GM21717 (cell line): Measurements from ENCODE around the gene SORBS1.

Experiments
- ATAC-seq: cut with Tn5 transposase; IDR thresholded peaks from one replicate; pipeline ENCODE4 v1.9.1; 2021; ENCODE audit warnings: mild to moderate bottlenecking, moderate library complexity; ENCODE audit not compliant: unreplicated experiment

Gene SORBS1

DNA sequence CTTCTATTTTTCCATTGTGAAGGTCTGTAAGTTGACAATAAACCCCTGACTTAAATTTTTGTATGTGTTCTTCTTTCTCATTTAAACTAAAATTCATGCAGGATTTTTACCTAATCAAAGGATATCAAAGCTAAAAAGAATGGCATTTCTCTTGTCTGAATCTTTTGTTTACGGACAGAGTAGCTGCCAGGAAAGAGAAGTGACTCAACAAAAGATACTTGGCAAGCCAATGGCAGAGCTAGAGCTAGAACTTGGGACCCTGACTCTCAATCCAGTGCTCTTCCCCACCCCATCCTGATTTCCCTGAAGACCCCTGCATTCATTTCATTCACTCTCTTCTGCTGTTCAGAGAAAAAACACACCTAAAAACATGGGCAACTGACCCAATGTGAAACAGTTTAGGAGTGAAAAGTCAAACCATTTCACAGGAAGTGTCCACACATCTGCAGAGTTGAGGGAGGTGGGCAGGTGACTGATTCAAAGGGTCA, 230.2 kb downstream of the SORBS1 start:
- no peak for ATAC-seq

DNA sequence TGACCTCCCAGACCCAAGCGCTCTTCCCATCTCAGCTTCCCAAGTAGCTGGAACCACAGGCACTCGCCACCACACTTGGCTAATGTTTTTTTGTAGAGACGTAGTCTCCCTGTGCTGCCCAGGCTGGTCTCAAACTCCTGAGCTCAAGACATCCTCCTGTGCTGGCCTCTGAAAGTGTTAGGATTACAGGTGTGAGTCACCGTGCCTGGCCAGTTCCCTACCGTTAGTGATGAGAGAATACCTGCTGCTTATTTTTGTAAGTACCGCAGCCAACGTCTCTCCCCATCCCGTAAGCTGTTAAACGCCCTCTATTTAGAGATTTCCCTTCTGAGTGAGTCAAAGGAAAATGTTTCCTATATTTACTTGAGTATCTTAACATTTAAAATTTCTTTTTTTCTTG, 231.9 kb downstream of the SORBS1 start:
- no peak for ATAC-seq

DNA sequence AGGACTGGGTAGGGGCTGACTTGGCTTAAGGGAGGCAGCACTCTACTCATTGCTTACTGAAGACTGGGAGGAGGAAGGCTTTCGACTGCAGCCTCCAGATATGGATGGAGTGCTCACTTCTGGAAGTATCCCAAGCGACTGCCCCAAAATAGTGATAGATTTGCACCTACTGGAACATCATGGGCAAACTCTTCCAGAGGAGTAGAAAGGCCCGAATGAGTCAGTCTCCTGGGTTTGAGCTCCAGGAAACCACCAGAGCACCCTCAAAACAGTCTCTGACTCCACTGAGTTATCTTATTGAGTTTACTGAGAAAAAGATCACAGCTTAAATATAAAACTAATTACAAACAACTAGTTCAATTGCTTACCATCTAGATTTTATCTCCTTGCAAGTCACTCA, 233.2 kb downstream of the SORBS1 start:
- no peak for ATAC-seq

DNA sequence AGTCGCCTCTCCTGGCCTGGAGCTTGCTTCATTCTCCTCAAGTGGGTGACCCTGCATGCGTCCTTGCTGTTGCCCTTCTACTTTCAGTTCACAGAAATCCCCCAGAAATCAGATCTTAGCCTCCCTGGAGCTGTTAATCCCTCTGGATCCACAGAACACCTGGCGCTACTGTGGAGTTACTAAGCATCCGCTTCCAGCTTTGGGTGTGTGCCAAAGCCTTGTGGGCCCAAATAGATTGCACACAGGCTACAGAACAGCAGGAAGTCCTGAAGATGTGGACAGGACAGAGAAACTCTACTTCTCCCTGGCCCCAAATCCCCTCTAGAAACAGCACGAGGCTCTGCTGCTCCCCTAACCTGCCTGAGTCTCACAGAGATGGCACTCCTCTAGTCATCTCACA, 233.8 kb downstream of the SORBS1 start:
- ATAC-seq = no peak

DNA sequence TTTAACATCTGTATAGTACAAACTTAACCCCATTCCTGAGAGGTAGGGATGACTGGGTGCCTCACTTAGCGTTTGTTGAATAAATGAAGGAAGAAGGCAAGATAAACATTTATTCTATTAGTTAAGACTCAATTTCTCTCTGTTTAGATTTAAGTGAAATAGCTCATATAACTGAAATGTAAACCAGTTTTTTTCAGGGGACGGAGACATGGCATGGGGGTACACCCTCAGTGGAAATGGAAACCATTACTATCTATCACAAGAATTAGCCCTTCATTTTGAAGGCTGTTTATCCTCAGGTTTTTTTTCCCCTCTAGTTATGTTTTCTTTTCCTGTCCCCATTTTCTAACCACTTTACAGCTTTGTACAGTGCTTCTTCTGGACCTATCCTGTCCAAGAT, 234.8 kb downstream of the SORBS1 start:
- no peak for ATAC-seq

DNA sequence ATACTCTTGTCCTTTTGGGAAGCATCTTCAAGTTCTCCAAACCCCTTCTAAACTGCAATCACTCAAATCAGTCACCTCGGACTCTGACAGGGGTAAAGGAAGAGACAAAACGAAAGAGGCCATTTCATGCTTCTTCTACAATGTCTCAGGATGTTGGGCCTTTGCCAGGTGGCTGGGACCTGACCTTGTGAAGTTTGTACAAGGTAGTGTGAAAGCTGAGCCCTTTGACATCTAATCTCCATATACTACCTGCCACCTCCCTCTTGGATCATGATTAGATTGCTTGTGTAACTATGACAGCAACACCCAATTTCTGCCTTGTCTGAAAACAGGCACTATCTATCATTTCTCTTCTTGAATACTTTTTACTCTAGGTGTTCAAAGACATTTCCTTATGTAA, 235.3 kb downstream of the SORBS1 start:
- no peak for ATAC-seq

DNA sequence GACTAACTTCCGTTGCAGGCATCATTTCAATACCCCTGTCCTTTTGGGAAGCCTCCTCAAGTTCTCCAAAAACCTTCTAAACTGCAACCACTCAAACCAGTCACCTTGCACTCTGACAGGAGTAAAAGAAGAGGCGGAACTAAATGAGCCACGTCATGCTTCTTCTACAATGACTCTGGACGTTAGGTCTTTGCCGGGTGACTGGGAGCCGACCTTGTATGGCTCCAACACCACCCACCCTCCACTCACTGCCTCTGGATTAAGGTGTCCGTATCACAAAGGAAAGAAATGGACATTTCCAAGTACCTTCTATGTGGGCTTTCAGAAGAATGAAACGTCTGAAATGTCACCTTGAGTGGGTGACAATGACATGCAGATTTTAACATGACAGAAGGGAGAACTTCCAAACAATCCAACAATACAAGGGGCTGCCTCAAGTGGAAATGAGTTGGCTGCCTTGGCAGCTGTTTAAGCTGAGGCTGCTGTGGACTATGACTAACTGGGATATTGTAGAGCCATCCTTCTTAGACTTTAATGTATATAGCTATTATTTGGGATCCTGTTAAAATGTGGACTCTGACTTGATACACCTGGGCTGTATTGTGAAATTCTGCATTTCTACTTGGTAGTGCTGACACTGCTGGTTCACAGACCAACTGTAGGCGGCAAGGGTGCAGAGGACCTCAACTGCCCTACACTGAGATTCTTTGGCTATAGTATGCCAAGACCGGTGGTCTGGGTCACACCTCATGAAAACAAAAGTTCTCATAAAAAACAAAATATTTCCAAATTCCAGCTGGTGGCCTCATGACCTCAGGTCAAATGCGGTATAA, 236.5 kb downstream of the SORBS1 start:
- no peak for ATAC-seq

DNA sequence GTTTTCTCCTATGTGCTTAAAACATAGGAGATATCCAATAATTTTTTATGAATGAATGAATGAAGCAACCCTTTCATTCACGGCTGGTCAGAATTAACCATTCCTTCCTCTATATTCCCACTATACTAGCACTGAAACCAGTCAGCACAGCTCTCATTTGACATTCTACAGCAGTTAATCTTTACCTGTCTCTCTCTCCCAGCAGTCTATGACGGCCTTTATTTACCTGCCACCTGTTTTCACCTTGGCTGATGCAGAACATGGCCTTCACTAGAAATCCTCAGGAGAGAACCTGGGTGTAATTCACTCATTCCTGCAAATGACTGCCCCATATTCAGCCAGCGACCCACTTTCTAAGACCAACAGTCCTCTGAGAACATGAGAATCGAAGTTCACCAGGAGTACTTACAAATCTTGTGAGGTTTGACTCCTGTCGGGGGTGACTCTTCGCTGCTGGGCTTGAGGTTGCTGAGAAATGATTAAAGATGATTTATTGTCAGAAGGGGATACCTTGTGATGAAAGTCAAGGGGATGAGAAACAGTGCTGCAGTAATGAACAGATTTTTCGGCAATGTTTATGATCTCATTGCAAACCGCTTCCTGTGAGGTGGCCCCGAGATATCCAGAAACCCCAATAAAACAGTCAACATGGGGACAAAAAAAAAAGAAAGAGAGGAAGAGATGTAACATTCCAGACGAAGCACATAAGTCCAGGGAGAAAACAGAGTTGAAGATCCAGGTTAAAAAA, 239.4 kb downstream of the SORBS1 start:
- ATAC-seq = no peak

DNA sequence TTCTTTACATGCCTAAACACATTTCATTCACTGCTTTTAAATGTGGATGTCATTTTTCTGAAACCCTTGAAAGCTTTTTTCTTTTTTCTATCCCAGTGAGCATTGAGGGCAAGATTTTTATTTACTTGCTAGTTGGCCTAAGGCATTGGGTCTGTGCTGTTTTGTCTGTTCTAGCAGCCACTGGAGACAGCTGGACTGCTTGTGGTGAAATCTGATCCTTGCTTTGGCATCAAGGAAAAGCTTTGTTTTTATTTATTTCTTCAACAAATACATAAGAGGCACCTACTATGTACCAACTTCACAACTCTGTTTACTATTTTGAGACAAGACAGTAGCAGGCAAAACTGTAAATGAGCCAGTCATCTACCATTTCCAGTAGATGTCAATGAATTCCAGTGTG, 241.9 kb downstream of the SORBS1 start:
- no peak for ATAC-seq

DNA sequence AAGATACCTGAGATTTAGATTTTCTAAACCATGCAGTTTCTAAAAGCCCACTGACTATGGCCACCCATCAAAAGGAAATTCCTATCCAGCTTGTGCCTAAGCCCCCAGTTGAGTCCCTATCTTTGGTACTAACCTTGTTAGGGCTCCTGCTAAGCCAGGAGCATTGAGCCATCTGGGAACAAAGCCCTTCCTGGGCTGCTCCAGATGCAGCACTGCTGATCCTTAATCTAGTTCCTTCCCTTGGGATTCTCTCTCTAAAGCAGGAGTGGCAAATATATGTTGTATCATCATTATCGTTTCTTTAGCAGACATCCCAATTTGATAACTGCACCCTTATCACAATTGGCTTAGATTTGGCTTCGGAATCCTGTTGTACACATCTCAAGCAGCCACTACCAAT, 245.7 kb downstream of the SORBS1 start:
- no peak for ATAC-seq

DNA sequence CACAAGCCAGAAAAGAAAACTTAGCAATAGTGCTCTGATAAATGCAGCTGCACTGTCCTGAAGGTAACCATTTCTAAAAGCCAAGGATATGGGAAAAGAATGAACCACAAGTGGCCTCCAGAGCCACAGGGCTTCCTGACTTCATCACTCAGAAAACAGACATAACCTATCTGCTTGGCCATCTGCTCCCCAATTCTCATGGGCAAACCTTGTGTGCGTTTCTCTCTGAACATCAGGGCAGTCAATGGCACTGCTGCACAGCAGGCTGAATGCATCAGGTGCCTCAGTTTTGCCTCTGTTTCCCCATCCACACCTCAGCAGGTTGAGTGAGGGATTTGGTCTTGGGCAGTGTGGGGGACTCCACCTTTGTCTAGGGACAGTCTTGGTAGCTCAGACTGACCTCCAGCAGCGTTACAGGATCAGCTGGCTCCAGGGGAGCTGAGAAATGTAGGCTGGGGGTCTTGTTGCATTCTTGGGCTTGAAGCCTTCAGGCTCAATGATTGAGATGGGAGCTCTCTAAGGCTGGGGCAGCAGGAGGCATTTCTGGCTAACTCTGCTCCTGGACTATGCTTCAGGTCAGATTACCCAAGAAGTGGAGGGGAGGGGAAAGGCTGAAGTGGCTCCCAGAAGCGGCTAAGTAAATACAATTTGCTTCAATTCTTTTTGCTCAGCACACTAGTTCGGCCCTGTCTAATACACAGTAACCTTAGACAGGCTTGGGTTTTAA, 246.8 kb downstream of the SORBS1 start:
- no peak for ATAC-seq

DNA sequence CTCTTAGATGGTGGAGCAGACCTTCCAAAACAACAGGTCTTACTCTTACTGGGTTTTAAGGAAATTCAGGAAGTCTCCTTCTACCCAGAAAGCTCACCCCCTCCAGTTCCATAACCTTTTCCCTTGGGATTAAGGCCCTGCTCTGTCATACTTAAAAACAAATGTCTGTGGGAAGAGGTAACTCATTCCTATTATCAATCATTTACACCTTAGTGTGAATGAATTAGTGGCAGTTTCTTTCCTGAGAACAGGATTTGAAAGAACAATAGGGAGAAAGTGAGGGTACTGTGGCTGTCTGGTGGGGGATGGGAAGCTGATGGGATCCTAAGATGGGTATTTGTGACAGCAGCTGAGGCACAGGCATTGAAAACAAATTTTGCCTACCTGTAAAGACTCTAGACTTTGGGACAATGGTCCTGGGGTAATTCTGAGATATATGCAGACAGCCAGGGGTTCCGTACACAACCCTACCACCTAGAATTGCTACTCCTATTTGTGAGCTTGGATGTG, 248.1 kb downstream of the SORBS1 start:
- no peak for ATAC-seq

DNA sequence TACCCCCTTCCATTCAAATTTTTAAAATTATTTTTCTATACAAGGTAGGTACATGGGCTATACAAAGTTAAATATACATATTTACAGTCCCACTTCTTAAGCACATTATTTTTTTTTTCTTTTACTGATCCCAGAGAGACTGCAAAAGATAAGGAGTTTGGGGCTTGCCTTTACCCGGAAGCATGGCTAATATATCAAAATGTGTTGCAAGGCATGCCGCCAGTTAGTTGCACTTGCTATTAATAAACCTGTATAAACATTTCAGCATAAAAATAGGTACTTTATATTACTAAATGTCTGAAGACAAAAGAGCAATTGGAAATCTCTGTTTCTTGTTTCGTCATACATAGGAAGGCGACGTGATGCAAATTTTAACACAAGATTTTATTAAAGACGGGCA, 248.9 kb downstream of the SORBS1 start:
- ATAC-seq = no peak

DNA sequence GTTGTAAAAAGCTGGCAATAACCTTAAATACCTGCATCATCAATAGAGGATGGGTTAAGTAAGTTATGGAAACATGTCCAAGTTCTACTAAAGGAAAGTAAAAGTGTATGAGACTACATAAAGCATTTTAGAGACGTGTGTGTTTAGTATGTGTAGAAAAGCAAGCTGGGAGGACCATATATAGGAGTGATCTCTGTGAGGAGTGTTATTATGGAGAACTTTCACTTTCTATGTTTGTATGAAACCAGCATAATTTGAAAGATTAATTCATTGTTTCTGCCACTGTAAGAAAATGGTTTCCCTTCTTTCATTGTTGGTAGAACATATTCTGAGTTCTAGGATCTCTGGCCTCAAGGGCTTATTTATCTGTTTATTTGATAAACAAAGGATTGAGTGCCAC, 251.2 kb downstream of the SORBS1 start:
- ATAC-seq = peak; percentile 54

DNA sequence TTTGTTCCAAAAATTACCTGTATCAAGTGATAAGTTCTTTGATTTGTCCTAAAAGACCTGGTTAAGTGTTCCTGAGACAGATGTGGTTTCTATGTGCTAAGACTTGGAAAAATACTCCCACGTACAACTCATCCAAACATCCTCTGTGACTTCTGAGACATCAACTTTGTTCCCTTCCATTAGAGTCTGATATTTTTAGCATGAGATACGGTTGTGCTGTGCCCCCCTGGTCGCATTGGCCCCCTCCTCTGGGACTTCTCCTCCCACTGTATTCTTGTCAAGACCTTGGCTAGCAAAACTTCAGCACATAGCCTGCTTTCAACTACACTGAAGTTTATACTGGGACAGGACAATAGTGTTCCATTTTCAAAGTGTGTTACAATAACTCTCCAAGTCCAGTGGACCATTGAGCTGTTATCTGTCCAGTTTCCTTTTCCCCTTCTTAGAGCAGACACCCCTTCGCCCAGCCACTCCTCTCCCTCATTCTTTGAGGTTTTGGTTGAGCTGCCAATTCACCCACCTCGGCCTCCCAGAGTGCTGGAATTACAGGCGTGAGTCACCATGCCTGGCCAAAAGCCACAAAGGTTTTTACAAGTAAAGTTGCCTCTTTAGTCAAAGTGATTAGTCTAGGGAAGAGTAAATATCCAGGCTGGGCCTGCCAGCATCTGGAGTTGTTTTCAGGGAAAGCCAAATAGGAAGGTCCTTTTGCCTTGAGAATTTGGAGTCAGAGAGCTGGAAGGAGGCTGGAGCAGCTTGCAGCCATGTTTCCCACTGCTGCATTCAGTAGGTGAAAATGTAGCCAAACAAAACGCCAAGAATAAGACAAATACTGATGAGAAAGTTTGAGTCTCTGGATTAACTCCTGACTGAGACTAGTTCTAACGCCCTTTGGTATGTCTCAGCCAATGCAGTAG, 252.5 kb downstream of the SORBS1 start:
- no peak for ATAC-seq

DNA sequence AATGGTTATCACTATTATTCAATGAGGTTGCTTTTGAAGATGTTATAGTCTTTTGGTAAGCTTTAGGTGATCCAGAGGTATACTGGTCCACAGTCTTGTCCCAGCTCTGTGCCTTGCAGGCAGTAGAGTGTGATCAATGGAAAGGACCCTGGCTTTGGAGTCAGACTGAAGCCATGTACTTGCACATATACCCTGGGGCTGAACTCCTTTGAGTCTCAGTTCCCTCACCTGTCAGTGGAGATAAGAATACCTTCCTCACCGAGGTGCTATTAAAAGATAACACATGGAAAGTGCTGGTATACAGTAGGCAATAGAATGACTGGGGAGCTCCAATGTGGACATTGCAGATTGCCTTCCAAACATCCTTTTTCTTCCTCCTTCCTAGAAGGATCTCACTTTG, 254.3 kb downstream of the SORBS1 start:
- ATAC-seq = no peak

DNA sequence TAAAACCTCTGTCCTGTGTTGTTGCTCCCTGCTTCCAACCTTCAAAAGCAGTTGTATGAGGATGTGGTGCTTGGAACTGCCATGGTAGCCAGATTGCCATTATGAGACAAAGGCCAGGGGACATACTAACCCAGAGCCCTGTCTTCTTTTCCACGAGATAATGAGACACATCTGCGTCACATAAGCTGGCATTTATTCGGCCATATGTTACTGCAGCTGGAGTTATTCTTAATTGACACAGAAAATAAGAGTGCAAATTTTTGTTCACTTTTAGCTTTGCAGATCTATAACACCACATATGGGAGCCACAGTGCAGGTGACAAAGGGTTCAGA, 254.9 kb downstream of the SORBS1 start:
- no peak for ATAC-seq

DNA sequence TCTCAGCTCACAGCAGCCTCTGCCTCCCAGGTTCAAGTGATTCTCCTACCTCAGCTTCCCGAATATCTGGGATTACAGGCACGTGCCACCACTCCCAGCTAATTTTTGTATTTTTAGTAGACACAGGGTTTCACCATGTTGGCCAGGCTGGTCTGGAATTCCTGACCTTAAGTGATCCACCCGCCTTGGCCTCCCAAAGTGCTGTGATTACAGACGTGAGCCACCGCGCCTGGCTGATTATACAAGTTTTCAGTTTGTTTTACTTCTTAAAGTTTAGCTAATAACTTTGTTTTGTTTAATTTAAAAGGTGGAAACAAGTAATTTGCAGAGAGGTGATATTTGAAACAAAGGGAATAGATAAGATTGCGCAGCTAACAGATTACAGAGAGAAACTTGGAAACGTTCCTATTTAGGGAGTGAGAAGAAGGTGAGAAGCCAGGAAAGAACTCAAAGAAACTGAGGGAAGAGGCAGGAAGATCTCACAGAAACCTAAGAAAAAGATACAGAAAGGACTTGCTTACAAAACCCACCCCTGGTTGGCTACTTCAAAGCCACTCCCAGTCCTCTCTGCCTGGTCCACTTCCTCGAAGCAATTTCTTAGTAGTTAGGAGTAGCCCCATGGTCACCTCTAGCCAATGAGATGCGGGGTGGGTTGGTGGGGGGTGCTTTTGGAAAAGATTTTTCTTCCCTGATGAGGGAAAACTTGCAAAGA, 255.4 kb downstream of the SORBS1 start:
- ATAC-seq = no peak

DNA sequence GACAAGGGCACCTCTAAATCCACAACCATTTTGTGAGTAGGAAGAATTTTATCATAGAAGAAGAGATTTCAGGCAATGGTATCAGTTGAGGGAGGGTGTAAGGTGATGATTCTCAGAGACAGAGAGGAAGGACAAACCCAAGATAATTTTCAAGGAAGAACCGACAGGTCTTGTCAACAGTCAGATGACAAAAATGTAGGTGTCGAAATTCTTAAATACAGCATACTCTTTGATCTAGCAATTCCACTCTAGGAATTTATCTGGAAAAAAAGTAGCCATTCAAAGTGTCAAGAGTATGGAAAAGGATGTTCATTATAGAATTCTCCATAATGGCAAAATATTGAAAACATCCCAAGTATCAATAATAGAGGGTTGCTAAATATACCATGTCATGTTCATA, 256.2 kb downstream of the SORBS1 start:
- ATAC-seq = no peak

DNA sequence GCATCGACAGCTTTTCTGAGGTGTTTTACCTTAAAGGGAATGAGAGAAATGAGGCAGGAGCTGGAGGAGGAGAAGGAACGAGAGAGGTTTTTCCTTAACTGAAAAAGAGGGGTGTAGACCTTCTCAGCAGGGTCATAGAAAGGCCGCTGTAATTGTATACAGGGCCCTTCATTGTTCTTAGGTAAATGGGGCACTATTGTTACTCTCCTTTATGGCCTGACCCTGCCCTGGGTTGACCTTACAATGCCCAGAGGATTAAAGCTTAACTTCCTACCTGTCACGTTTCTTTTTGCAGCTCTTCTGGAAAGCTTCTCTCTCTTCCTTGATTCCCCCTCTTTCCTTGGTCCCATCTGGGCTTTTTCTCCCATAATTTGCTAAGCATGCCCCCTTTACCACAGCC, 256.7 kb downstream of the SORBS1 start:
- no peak for ATAC-seq
